HEK293 (cell line): Measurements from ENCODE around the gene SLC35E4.

Experiments
- CTCF ChIA-PET: fragments of 350-600 bp; formaldehyde crosslinking; extraction: SDS; loops from one replicate; lab custom pipeline; 2021; ENCODE audit warnings: antibody characterized with exemption; lab: Yijun Ruan, JAX
- POLR2A ChIA-PET: fragments of 300-600 bp; formaldehyde crosslinking; extraction: SDS; loops from one replicate; lab custom pipeline; 2020; ENCODE audit warnings: antibody characterized with exemption, inconsistent platforms; lab: Yijun Ruan, JAX
- H3K27ac ChIP-seq: fragments of 200-500 bp; sonication (Bioruptor generic); 2 replicates; pipeline ENCODE4 v1.5.1; 2014; ENCODE audit warnings: low read depth, low read length, control low read depth, inconsistent platforms; ENCODE audit errors: extremely low read depth
- H3K36me3 ChIP-seq, 2 experiments: fragments of 200-500 bp in 1 of 2; sonication (Bioruptor generic) in 1 of 2; 1 replicate in 1 of 2; 2 replicates in 1 of 2; pipeline ENCODE4 v1.5.1; 2014 to 2017; ENCODE audit warnings: inconsistent platforms in 2 of 2, low read length in 2 of 2; ENCODE audit not compliant: control insufficient read depth in 2 of 2, insufficient read depth in 1 of 2
- H3K4me1 ChIP-seq: fragments of 200-500 bp; sonication (Bioruptor generic); 2 replicates; pipeline ENCODE4 v1.5.1; 2014; ENCODE audit warnings: mild to moderate bottlenecking, low read length, inconsistent platforms; ENCODE audit not compliant: control insufficient read depth, insufficient read depth
- H3K4me3 ChIP-seq: 2 replicates; pipeline ENCODE4 v1.5.1; 2011; ENCODE audit warnings: low read depth, mild to moderate bottlenecking, control low read depth, low read length, moderate library complexity
- H3K9me3 ChIP-seq: fragments of 200-500 bp; sonication (Bioruptor generic); 2 replicates; pipeline ENCODE4 v1.5.1; 2014; ENCODE audit warnings: low read depth, low read length, inconsistent platforms; ENCODE audit not compliant: control insufficient read depth, insufficient read depth
- AEBP2 ChIP-seq: fragments of 450-650 bp; formaldehyde crosslinking; IDR thresholded peaks from 2 replicates; pipeline ENCODE4 v1.5.1; 2016; ENCODE audit warnings: missing biosample characterization, missing genetic modification characterization, borderline replicate concordance
- EGR2 ChIP-seq: fragments of 450-650 bp; formaldehyde crosslinking; IDR thresholded peaks from 2 replicates; pipeline ENCODE4 v1.5.1; 2016; ENCODE audit warnings: low read depth, missing biosample characterization, missing genetic modification characterization
- GLI4 ChIP-seq: fragments of 450-650 bp; formaldehyde crosslinking; IDR thresholded peaks from 2 replicates; pipeline ENCODE4 v1.5.1; 2016; ENCODE audit warnings: missing biosample characterization, missing genetic modification characterization
- HOXC10 ChIP-seq: sonication (generic); formaldehyde crosslinking; IDR thresholded peaks from 2 replicates; pipeline ENCODE4 v1.8.1; 2023; ENCODE audit warnings: mild to moderate bottlenecking, missing genetic modification reagents
- KLF16 ChIP-seq: fragments of 450-650 bp; formaldehyde crosslinking; IDR thresholded peaks from 2 replicates; pipeline ENCODE4 v1.5.1; 2017; ENCODE audit warnings: missing biosample characterization, missing genetic modification characterization
- RBAK ChIP-seq: fragments of 450-650 bp; formaldehyde crosslinking; IDR thresholded peaks from 2 replicates; pipeline ENCODE4 v1.5.1; 2016; ENCODE audit warnings: missing biosample characterization, missing genetic modification characterization
- SETDB1 ChIP-seq: IDR thresholded peaks from one replicate; pipeline ENCODE4 v1.6.1; 2017; ENCODE audit warnings: mild to moderate bottlenecking, low read length, moderate library complexity, mixed read lengths; ENCODE audit not compliant: insufficient read length
- TCF7L2 ChIP-seq: IDR thresholded peaks from 2 replicates; pipeline ENCODE4 v1.6.1; 2011; ENCODE audit warnings: low read depth, mild to moderate bottlenecking, inconsistent platforms, low read length, moderate library complexity, borderline replicate concordance
- ZBTB1 ChIP-seq: fragments of 450-650 bp; formaldehyde crosslinking; IDR thresholded peaks from 2 replicates; pipeline ENCODE4 v1.5.1; 2016; ENCODE audit warnings: missing biosample characterization, missing genetic modification characterization
- ZNF157 ChIP-seq: fragments of 450-650 bp; formaldehyde crosslinking; IDR thresholded peaks from 2 replicates; pipeline ENCODE4 v1.5.1; 2016; ENCODE audit warnings: missing biosample characterization, missing genetic modification characterization
- ZNF202 ChIP-seq: fragments of 450-650 bp; formaldehyde crosslinking; IDR thresholded peaks from 2 replicates; pipeline ENCODE4 v1.5.1; 2016; ENCODE audit warnings: missing biosample characterization, missing genetic modification characterization, borderline replicate concordance
- ZNF311 ChIP-seq: fragments of 450-650 bp; formaldehyde crosslinking; IDR thresholded peaks from 2 replicates; pipeline ENCODE4 v1.5.1; 2017; ENCODE audit warnings: missing biosample characterization, missing genetic modification characterization, borderline replicate concordance
- ZNF354C ChIP-seq: fragments of 450-650 bp; formaldehyde crosslinking; IDR thresholded peaks from 2 replicates; pipeline ENCODE4 v1.5.1; 2016; ENCODE audit warnings: missing biosample characterization, missing genetic modification characterization, low read depth, borderline replicate concordance
- ZNF366 ChIP-seq: fragments of 450-650 bp; formaldehyde crosslinking; conservative IDR thresholded peaks from 2 replicates; pipeline ENCODE4 v1.5.1; 2016; ENCODE audit warnings: missing biosample characterization, missing genetic modification characterization
- ZNF394 ChIP-seq: fragments of 450-650 bp; formaldehyde crosslinking; IDR thresholded peaks from 2 replicates; pipeline ENCODE4 v1.5.1; 2016; ENCODE audit warnings: missing biosample characterization, missing genetic modification characterization, mild to moderate bottlenecking, moderate library complexity, borderline replicate concordance
- ZNF501 ChIP-seq: fragments of 450-650 bp; formaldehyde crosslinking; IDR thresholded peaks from 2 replicates; pipeline ENCODE4 v1.5.1; 2016; ENCODE audit warnings: missing biosample characterization, missing genetic modification characterization
- ZNF514 ChIP-seq: fragments of 450-650 bp; formaldehyde crosslinking; IDR thresholded peaks from 2 replicates; pipeline ENCODE4 v1.5.1; 2016; ENCODE audit warnings: missing biosample characterization, missing genetic modification characterization
- ZNF521 ChIP-seq: fragments of 450-650 bp; formaldehyde crosslinking; IDR thresholded peaks from 2 replicates; pipeline ENCODE4 v1.5.1; 2017; ENCODE audit warnings: missing biosample characterization, mild to moderate bottlenecking, missing genetic modification characterization
- ZNF529 ChIP-seq: fragments of 450-650 bp; formaldehyde crosslinking; IDR thresholded peaks from 2 replicates; pipeline ENCODE4 v1.5.1; 2017; ENCODE audit warnings: missing genetic modification characterization, missing biosample characterization; ENCODE audit not compliant: insufficient replicate concordance
- ZNF600 ChIP-seq: fragments of 450-650 bp; formaldehyde crosslinking; IDR thresholded peaks from 2 replicates; pipeline ENCODE4 v1.5.1; 2016; ENCODE audit warnings: missing biosample characterization, missing genetic modification characterization
- ZNF623 ChIP-seq: fragments of 450-650 bp; formaldehyde crosslinking; IDR thresholded peaks from 2 replicates; pipeline ENCODE4 v1.5.1; 2016; ENCODE audit warnings: missing biosample characterization, missing genetic modification characterization
- ZNF664 ChIP-seq: fragments of 450-650 bp; formaldehyde crosslinking; IDR thresholded peaks from 2 replicates; pipeline ENCODE4 v1.5.1; 2016; ENCODE audit warnings: missing biosample characterization, missing genetic modification characterization
- ZNF677 ChIP-seq: fragments of 450-650 bp; IDR thresholded peaks from 2 replicates; pipeline ENCODE4 v1.5.0; 2018; ENCODE audit warnings: missing biosample characterization, mild to moderate bottlenecking, missing genetic modification characterization, moderate library complexity
- ZNF747 ChIP-seq: fragments of 450-650 bp; formaldehyde crosslinking; IDR thresholded peaks from 2 replicates; pipeline ENCODE4 v1.5.1; 2016; ENCODE audit warnings: missing biosample characterization, missing genetic modification characterization
- ZNF768 ChIP-seq: fragments of 450-650 bp; formaldehyde crosslinking; IDR thresholded peaks from 2 replicates; pipeline ENCODE4 v1.5.1; 2018; ENCODE audit warnings: missing biosample characterization, mild to moderate bottlenecking, missing genetic modification characterization
- ZNF776 ChIP-seq: fragments of 450-650 bp; formaldehyde crosslinking; IDR thresholded peaks from 2 replicates; pipeline ENCODE4 v1.5.0; 2017; ENCODE audit warnings: missing biosample characterization, missing genetic modification characterization, borderline replicate concordance
- ZNF791 ChIP-seq: fragments of 450-650 bp; formaldehyde crosslinking; IDR thresholded peaks from 2 replicates; pipeline ENCODE4 v1.5.1; 2016; ENCODE audit warnings: missing biosample characterization, missing genetic modification characterization
- ZNF792 ChIP-seq: fragments of 450-650 bp; formaldehyde crosslinking; IDR thresholded peaks from 2 replicates; pipeline ENCODE4 v1.5.1; 2016; ENCODE audit warnings: missing biosample characterization, missing genetic modification characterization
- ZSCAN18 ChIP-seq: fragments of 450-650 bp; formaldehyde crosslinking; IDR thresholded peaks from 2 replicates; pipeline ENCODE4 v1.5.1; 2016; ENCODE audit warnings: missing biosample characterization, missing genetic modification characterization
- ZSCAN4 ChIP-seq: fragments of 450-650 bp; formaldehyde crosslinking; IDR thresholded peaks from 2 replicates; pipeline ENCODE4 v1.5.1; 2017; ENCODE audit warnings: missing biosample characterization, missing genetic modification characterization
- TF ChIP-seq, protein P1 (sequence below): fragments of 450-650 bp; formaldehyde crosslinking; IDR thresholded peaks from 2 replicates; pipeline ENCODE4 v1.5.1; 2017; ENCODE audit warnings: missing biosample characterization, mild to moderate bottlenecking, missing genetic modification characterization, moderate library complexity
- TF ChIP-seq, protein P2 (sequence below): fragments of 450-650 bp; formaldehyde crosslinking; IDR thresholded peaks from 2 replicates; pipeline ENCODE4 v1.5.1; 2016; ENCODE audit warnings: missing biosample characterization, missing genetic modification characterization

SLC35E4 gene

DNA sequence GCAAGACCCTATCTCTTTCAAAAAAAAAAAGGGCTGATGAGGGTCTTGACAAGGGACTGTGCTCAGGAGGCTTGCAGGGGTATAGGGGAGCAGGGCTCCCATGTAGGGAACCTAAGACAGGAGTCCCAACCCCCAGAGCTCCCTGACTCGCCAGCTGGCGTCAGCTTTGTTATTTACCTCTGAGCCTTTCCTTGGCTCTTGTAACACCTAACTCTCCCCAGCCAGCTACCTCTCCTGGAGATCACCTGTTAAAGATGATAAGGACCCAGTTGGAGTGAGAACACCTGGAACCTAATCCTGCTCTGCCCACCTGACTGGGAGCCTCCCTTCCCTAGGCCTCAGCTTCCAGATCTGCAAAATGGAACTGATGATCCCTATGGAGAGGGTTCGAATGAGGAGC, 13.2 kb downstream of the SLC35E4 start (continued):
- TF ChIP-seq HOXC10 (CRISPR knock-in tag): no peak
- TF ChIP-seq ZNF354C (tag by site-specific recombination): no peak
- no peak for TF ChIP-seq SETDB1
- no peak for TF ChIP-seq ZNF501 (tag by site-specific recombination)
- TF ChIP-seq ZNF529: no peak

GRCh38 chr22:30649430-30650007, 13.9 kb downstream of the SLC35E4 start:
- ChIA-PET POLR2A (no interaction called here), CTCF (interaction anchor here (0.6 to 2.6 kb wide), 2 partner anchors 15 to 472 kb away, joined by 6 to 9 read pairs; partner anchors contain the start of gene SLC35E4)
- Histone ChIP-seq H3K4me1 (no peaks in the 10 kb centered on the region), H3K4me3 (no peak overlapping the region), H3K9me3 (no peaks in the 10 kb centered on the region), H3K36me3 (no peaks in the 10 kb centered on the region), H3K27ac (no peak overlapping the region)
- TF ChIP-seq ZSCAN4 (tag by site-specific recombination) (no peak), RBAK (no peak), EGR2 (tag by site-specific recombination) (0 out of 2 replicates have a peak, but pooled peaks have one; percentile 28), ZNF747 (tag by site-specific recombination) (no peak), ZNF157 (no peak), ZNF600 (tag by site-specific recombination) (no peak), ZNF514 (tag by site-specific recombination) (no peak), ZNF202 (tag by site-specific recombination) (no peak), ZNF776 (tag by site-specific recombination) (no peak), ZNF521 (tag by site-specific recombination) (no peak), ZBTB1 (no peak), ZNF792 (tag by site-specific recombination) (no peak), TCF7L2 (no peak), ZNF623 (no peak), AEBP2 (no peak), KLF16 (tag by site-specific recombination) (no peak), ZNF394 (tag by site-specific recombination) (no peak), ZNF768 (no peak), GLI4 (tag by site-specific recombination) (no peak), ZNF501 (tag by site-specific recombination) (no peak), ZNF366 (tag by site-specific recombination) (0 out of 2 replicates have a peak, but pooled peaks have one; percentile 22), ZSCAN18 (no peak), ZNF791 (tag by site-specific recombination) (no peak), ZNF677 (tag by site-specific recombination) (no peak), ZNF311 (tag by site-specific recombination) (no peak), ZNF664 (tag by site-specific recombination) (no peak)
- TF ChIP-seq, protein P1, sequence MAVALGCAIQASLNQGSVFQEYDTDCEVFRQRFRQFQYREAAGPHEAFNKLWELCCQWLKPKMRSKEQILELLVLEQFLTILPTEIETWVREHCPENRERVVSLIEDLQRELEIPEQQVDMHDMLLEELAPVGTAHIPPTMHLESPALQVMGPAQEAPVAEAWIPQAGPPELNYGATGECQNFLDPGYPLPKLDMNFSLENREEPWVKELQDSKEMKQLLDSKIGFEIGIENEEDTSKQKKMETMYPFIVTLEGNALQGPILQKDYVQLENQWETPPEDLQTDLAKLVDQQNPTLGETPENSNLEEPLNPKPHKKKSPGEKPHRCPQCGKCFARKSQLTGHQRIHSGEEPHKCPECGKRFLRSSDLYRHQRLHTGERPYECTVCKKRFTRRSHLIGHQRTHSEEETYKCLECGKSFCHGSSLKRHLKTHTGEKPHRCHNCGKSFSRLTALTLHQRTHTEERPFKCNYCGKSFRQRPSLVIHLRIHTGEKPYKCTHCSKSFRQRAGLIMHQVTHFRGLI: no peak
- TF ChIP-seq, protein P2, sequence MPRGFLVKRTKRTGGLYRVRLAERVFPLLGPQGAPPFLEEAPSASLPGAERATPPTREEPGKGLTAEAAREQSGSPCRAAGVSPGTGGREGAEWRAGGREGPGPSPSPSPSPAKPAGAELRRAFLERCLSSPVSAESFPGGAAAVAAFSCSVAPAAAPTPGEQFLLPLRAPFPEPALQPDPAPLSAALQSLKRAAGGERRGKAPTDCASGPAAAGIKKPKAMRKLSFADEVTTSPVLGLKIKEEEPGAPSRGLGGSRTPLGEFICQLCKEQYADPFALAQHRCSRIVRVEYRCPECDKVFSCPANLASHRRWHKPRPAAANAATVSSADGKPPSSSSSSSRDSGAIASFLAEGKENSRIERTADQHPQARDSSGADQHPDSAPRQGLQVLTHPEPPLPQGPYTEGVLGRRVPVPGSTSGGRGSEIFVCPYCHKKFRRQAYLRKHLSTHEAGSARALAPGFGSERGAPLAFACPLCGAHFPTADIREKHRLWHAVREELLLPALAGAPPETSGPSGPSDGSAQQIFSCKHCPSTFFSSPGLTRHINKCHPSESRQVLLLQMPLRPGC (tag by site-specific recombination): no peak
